Posterior cingulate gyrus (tissue), 11 donors: Measurements from ENCODE around the gene EXOSC10.
A peak's percentile ranks its signal among the peaks of the same experiment; 100 is the strongest.
"Not testable (repeated sequence)": the region's sequence is repeated elsewhere in the genome, so short reads cannot be mapped to it uniquely, and the experiment has no call there.

Experiments
- DNase-seq, 10 donors: peaks; one replicate each; pipeline versions ENCODE4 v3.0.0 to v3.0.0-alpha.2; 2020 to 2021; ENCODE audit warnings: mixed read lengths in 3 of 10
- intact Hi-C: fragments of 100-400 bp; cut with DNase I; formaldehyde crosslinking; loops from one replicate; pipeline ENCODE4 v1.15.1; 2023

EXOSC10 gene

DNA sequence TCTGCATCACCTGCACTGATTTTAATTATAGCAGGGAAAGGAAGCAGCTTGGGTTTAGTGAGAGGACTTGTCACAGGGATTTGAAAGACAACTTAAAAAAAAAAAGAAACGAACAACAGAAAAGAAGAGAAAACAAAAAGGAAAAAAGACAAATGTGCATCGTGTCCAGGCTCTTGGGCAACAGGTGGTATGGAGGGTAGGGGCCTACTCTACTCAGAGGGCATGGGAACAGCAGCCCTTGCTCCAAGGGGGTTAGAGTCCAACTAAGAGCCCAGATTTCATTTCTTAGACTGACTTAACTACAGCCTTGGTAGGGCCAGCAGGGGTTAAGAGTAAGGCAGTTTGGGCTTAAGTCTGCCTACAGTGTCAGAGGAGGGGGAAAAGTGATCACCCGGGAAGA is 15.3 kb upstream of the EXOSC10 start:
- no peak for DNase-seq
- intact Hi-C loops: no loop called here

DNA sequence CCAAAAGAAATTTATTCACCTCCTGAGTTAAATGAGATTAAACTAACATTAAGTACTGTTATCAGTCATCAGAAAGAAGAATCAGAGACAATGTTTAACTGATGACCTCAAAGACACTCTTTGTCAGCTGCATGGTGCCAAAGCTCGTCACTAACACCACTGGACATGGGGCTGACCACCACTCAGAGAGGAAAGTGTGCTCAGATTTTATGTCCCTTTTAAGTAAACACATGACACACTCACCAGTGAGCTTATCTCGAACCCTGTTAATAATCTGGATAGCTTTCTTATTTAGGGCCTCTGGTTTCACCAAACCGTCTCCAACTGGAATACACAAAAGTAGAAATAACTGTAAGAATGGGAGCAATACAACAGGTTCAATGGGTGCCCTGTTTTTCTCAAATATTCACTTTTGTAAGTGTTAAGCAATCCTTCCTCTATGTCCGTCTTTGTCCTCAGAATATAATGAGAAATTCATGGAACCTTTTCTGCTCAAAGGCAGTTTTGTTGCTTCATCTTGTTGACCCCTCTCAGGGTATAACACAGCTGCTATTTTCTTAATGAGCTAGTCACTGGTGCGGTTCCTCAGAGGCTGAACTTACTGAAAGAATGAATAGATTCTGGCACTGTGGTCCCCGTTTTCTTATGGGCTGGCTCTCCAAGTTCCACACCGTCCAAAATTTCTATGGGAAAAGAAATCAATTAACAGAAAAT is 9.5 kb upstream of the EXOSC10 start:
- no peak for DNase-seq
- intact Hi-C loops: no loop called here

DNA sequence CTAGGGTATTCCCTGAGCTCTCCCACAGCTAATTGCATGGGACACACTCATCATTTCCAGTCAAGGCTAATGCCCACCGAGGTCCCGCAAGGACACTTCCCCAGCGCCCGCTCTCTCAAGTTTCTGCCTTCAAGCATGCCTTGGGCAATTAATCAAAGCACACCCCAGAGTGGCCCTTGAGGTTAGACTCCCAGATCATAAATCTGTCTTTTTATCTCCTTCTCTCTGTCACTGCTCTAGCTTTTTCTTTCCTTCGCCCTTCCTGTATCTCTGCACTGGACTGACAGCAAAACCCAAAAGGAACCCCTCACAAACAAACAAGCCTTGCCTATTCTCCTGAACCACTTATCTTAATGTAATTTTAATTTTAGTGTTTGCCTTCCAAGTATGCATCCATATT is 7.9 kb upstream of the EXOSC10 start:
- intact Hi-C loops: no loop called here
- DNase-seq: no peak

DNA sequence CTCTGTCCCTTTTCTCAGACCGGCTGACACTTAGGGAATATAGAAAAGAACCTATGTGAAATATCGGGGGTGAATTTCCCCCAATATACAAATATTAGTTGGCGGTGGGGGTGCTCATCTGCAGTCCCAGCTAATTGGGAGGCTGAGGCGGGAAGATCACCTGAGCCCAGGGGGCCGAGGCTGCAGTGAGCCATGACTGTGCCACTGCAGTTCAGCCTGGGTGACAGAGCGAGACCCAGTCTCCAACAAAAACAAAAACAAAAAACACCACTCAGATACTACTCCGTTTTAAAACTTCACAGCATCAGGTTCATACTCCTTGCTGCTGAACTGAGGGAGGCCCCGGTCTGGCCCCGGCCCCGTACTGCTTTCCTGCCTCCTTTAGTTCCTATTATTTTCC is 5.9 kb upstream of the EXOSC10 start:
- no peak for DNase-seq
- intact Hi-C loops: no loop called here

DNA sequence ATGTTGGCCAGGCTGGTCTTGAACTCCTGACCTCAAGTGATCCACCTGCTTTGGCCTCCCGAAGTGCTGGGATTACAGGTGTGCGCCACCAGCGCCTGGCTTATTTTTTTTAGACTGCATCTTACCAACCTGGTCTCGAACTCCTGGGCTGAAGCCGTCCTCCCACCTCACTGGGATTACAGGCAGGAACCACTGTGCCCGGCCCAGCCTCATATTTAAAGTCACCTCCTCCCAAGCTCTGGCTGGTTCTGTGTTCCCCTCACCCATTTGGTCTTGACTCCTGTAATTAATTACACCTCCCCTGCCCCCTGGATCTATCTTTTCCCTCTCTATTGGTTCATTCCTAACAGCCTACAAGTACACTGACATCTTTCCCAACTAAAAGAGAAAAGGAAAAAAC is 1.7 kb upstream of the EXOSC10 start:
- intact Hi-C loops: no loop called here
- no peak for DNase-seq

DNA sequence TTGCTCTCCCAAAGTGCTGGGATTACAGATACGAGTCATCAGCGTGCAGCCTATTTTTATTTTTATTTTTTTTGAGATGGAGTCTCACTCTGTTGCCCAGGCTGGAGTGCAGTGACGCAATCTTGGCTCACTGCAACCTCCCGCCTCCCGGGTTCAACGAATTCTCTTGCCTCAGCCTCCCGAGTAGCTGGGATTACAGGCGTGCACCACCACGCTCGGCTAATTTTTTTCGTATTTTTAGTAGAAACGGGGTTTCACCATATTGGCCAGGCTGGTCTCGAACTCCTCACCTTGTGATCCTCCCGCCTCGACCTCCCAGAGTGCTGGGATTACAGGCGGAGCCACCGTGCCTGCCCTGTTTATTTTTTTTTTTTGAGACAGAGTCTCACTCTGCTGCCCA is 1.1 kb upstream of the EXOSC10 start:
- intact Hi-C loops, DNase-seq: not testable (repeated sequence)

DNA sequence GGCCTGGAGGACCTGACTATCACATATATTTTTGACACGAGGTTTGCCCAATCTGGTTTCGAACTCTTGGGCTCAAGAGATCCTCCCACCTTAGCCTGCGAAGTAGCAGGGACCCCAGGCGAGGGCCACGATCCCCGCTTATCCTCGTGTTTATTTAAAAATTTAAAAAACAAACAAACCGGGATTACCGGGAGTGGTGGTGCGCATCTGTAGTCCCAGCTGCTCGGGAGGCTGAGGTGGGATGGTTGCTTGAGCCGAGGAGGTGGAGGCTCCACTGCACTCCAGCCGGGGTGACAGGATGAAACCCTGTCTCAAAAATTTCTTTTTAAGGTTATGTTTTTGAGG is 452 bp upstream of the EXOSC10 start:
- peak in 1 of 10 donors; percentile 12 for DNase-seq
- intact Hi-C loops: no loop called here

DNA sequence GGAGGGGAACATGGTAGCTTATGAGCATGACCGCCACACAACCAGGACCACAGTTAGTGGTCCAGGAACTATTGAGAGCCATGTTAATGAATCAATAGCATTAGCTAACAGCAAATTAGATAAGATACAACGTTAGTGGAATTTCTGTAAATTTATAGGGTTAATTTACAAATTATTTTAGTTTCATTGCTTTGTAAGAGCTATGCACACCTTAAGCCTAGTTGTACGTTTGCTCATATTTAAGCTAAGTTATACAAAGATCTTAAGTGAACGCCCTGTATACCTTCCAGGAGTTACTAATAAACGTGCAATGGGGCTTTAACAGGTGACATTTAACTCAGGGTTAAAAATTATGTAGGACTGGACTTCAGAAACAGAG is 749 bp downstream of the EXOSC10 start:
- no peak for DNase-seq
- intact Hi-C loops: loop anchor here (10.0 kb wide), 1 partner anchor 116 kb away; no protein-coding TSS in a partner anchor

DNA sequence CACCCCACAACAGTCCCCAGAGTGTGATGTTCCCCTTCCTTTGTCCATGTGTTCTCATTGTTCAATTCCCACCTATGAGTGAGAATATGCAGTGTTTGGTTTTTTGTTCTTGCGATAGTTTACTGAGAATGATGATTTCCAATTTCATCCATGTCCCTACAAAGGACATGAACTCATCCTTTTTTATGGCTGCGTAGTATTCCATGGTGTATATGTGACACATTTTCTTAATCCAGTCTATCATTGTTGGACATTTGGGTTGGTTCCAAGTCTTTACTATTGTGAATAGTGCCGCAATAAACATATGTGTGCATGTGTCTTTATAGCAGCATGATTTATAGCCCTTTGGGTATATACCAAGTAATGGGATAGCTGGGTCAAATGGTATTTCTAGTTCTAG is 15.9 kb downstream of the EXOSC10 start:
- intact Hi-C loops, DNase-seq: not testable (repeated sequence)

DNA sequence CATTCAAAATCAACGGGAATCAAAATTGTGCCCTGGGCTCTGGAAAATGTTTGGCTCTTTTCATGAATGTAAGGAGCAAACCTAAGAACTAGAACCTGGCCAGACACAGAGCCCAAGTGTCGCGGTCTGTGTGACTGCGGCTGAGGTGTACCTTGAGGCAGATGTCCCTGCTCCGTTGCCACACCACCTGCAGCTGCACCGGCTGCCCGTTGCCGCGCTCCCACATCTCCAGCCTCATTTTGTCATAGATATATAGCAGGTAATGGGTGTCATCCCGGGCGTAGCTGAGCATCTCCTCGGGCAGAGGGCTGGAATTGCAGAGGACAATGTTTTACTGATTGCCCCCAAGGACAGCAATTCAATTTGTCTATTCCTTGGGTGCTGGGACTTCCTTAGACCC is 18.7 kb downstream of the EXOSC10 start:
- no peak for DNase-seq
- intact Hi-C loops: no loop called here

DNA sequence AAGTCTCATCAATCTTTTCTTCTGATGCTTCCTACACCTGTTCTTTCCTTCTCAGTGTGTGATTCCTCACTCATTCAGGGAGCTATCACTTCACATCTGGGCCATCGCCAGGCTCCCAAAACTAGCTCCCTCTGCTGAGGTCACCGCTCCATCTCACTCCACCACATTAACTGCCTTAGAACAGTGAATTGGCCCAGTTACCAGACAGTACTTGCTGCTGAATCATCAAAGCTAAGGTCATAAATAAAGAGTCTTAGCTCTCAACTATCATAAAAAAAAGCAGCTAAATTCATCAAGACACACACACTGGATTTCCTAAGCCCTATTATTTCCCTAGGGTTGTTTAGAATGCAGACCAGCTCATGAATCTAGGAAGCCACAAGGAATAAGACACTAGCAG is 21.0 kb downstream of the EXOSC10 start:
- intact Hi-C loops: no loop called here
- no peak for DNase-seq

DNA sequence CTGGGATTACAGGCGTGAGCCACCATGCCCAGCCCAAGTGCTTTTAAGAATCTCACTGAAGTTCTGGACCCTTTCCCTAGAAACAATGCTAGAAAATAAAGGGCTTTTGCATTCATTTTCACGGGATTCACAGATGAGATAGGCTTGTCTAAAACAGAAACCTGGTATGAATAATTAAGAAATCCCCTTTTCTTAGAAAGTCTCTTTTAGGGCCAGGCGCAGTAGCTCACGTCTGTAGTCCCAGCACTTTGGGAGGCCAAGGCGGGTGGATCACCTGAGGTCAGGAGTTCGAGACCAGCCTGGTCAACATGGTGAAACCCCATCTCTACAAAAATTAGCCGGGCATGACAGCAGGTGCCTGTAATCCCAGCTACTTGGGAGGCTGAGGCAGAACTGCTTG is 26.3 kb downstream of the EXOSC10 start:
- intact Hi-C loops, DNase-seq: not testable (repeated sequence)

DNA sequence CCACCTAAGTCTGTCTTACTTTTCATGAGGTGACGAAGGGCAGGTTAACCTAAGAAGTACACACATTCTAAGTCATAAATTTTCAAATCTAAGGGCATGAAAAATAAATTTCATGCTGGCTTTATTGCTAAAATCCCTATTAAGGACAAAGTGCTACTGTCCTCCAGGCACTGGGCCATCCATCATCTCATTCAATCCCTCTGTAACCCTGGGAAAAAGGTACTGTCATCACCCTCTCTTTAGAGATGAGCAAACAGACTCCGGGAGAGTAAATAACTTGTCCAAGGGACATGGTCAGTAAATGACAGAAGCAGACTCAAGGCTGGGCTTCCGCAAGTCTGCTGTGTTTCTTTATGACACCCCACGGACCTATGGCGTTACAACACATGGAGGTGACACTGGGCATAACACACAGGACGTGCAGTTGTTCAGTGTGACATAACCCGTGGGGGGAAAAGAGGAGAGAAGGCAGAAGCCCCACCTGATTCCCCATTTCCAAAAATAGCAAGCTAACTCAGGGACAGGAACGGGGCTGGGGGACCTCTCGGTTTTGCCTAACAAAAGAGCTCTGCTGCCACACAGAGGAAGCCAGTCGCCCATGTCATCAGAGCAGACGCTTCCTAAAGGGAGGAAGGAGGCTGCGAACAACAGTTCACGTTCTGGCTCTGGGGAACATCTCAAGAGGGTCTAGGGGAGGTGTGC is 27.3 kb downstream of the EXOSC10 start:
- intact Hi-C loops: no loop called here
- DNase-seq: peak in 2 of 10 donors; percentile 5 to 75

DNA sequence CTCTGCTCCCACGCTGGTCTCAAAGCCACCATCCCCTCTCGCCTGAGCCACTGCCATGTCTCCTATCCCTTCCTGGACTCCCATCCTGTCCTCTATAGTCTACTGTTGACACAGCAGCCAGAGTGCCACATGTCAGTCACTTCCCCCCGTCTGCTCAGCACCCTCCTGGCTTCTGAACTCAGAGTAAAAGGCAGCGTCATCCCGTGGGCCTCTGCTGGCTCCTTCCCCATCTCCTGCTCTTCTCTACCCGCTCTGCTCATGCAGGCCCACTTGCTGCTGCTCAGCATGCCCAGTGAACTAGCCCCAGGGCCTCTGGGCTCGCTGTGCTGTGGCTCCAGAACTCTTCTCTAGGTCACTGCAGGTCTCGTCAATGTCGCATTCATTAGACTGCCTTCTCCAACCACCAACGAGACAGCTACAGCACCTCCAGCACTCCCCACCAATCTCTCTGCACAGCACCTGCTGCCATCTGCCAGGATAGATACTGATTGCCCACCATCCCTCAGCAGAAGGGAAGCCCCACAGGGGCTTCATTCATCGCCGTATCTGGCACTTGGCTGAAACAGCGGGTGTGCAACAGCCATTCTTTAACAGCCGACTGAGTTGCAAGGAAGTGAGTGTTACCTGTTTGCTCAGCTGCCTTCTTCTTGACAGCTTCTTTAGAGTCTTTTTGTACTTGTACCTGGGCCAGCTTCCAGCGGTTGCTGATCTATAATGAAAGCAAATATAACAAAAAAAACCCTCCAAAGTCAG is 28.0 kb downstream of the EXOSC10 start:
- intact Hi-C loops: no loop called here
- DNase-seq: peak in 2 of 10 donors; percentile 7 to 87

DNA sequence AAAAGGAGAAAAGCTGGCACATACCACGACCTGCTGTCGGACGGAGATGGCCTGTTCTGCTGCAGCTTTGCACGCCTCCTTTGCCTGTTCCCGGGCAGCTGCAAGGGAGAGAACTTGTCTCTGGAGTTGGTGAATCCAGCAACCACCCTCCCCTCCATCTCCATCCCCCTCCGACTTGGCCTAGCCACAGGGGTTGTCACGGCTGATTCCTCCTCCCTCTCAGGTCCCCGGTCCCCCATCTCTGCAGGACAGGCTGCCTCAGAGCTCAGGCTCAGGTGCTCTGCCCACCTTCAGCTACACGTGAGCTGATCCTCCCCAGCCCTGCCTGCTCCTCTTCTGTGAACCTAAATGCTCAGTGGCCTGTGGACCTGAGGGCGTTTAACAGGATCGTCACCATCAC is 28.8 kb downstream of the EXOSC10 start:
- intact Hi-C loops: no loop called here
- DNase-seq: peak in 2 of 10 donors; percentile 9 to 68

DNA sequence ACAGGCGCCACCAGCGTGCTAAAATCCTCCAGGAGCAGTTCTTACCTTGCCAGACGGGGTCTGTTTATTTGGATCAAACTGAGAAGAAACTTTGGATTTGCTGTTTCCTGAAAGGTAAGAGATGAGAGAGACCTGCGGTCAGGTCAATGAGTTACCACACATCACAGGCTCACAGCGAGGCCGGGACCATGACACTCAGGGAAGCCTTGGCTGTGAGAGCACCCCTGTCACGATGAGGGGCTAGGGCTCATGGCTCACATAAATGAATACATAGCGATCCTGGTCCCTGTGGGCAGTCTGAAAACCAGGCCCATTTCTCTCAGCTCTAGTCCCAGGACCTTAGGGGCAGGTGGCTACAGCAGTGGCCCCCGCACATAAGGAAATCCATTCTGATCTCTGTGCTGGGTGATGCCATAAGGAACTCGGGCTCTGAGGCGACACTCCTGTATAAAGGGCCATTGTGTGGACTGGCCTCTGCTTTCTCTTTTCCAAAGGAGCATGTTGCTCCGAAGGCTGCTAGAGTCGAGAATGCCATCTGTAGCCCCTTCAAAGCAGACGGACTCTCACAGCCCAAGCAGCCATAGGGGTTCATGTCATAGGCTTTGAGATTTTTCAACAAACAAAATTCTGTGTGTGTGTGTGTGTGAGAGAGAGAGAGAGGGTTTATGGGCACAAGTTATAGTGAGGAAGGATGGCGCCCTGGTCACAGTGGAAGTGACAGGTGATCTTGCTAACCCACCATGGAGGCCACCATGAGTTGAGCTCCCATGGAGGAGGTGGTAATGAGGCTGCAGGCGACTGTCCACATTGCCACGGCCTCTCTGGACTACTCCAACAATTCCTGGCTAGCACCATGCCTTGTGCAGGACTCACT is 30.8 kb downstream of the EXOSC10 start:
- intact Hi-C loops: no loop called here
- DNase-seq: peak in 2 of 10 donors; percentile 16 to 62

DNA sequence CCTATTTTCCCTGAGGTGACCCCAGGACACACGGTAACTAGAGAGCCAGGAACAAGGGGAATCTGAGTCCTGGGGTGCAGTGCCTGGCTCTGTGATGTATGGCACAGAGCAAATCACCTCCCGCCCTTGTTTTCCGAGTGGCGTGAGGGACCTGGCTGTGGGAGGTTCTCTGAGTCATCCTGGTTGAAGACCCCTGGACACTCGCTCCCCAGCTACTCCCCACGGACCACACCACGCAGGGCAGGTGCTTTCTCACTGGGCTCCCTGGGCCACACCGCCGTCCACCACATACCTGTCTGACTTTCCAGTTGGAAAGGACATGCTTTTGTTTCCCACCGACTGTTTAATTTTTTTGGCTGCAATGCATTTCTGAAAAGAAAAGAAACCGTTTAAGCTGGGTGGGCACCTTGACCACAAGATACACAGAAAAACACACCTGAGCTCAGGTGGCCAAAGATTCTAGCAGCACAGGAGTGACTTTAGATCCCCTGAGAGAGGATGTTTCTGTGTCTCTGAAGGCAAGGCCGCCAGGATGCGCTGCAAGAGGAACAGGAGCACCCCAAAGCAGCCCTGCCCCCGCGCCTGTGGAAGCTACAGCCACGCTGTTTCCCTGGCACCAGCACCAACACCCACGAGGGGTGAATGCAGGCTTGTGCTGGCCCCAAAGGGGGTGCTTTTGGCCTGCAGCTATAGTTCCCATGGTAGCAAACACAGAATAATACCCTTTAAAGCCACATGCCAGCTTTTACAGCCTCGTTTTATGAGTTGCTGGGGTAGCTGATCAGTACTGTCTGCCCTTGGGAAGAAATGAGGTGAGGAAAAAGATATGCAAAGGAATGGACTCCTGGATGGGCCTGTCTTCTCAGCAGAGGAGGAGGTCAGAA is 31.7 kb downstream of the EXOSC10 start:
- intact Hi-C loops: no loop called here
- DNase-seq: peak in 9 of 10 donors; percentile 15 to 92 (median 59)

DNA sequence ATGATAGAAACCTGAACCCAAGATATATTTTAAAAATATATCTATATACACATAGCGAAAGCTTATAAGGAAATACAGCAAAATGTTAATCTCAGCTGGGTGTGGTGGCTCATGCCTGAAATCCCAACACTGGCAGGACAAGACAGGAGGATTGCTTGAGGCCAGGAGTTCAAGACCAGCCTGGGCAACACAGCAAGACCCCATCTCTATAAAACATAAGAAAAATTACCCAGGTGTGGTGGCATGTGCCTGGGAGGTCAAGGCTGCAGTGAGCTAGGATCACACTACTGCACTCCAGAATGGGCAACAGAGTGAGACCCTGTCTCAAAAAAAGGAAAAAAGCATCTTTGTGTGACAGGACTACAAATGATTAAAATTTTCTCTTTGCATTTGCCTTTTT is 33.9 kb downstream of the EXOSC10 start:
- intact Hi-C loops: no loop called here
- peak in 1 of 10 donors; percentile 5 for DNase-seq

DNA sequence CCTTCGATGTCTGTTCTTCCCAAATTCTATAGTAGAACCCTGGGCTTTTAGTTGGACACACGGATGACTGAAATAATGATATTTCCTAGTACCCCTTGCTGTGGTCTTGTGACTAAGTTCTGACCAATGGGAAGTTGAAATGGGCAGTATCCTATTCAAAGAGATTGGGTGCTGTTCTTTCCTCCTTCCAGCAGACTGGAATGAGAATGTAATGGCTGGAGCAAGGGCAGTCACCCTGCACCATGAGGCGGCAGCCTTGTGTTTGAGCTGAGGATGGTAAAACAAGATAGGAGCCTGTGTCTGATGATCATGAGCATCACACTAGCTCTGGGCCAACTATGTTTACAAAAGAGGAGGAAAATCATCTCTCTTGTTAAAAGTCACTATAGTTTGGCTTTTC is 34.7 kb downstream of the EXOSC10 start:
- DNase-seq: peak in 1 of 10 donors; percentile 2
- intact Hi-C loops: loop anchor here (5.0 kb wide), 1 partner anchor 197 kb away; the partner anchor contains the start of gene MTOR
